Left kidney (tissue), 2 donors: ENCODE data around the gene ANKRD6. TPM values are rescaled to one million over a fixed set of nuclear protein-coding genes. Genes with fewer than 3 reads are reported as not detected.

Experiments used
- DNase-seq: peaks from one replicate; pipeline ENCODE4 v3.0.0-alpha.2; 2013
- polyA plus RNA-seq: library from polyadenylated mRNA; unstranded; fragments of 120-200 nt; gene quantifications from one replicate; pipeline ENCODE4 v1.2.1, GENCODE V29; 2013; ENCODE audit not compliant: insufficient read length

Gene ANKRD6
- polyA plus RNA-seq, 1 donor: 36.5 TPM

DNA sequence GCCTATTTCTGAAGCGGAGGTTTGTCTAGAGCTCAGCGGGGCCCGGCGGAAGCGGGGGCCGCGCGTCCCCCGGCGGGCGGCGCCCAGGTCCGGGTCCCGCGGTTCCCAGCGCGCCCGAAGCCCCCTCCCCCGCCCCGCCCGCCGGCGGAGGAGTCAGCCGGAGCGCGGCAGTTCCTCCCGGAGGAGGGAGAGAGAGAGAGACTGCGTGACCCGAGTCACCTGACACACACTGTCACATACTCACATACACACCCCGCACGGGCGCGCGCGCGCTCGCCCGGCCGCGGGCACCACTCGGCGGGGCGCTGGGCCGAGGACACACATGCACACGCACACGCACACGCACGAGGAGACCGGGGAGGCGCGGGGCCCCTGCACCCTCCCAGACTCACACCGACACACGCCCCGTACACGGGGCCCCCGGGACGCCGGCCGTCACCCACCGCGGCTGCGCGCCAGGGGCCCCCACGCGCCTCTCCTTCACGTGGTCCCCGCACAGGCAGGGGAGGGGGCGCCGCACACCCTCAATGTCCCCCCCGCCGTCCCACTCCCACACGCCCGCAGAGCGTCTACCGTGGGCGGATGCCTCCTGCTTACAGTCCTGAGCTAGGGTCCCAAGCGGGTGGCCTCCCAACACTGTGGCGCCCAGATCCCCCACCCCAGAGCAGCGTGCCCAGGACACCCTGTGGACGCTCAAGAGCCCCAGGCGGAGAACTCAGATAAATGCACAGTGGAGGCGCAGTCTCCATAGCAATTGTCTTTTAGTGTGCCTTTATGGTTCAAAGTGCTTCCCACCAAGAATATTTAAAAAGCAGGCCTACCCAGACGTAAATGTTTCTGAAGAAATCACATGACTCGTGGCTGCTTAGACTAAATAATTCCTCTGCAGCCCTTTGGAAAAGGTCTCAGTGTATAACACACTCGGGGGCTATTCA, 20.6 kb upstream of the ANKRD6 start, which contains the start of gene RRAGD:
TSS of gene RRAGD (minus strand) at position 203 of the 935 bp plus-strand sequence. CDS start 280 bp downstream, outside the sequence.
- peak; percentile 65 for DNase-seq

DNA sequence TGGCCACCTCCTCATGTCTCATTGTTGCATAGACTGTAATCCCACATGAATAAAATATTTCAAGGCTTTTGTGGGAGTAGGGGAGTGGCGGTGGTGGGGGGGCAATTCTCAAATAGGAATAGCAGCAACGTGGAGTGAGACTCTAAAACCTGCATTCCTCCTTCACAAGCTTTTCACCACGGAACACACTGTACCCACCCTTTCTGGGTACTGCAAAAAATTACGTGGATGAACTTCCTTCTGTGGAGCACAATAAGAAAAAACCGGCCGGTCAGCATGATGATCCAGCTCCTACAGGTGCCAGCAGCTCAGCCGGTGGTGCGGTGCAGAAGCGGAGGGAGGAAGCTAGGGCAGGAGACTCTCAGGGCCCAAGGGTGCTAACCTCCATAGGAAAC, 19.9 kb upstream of the ANKRD6 start:
- DNase-seq: no peak

DNA sequence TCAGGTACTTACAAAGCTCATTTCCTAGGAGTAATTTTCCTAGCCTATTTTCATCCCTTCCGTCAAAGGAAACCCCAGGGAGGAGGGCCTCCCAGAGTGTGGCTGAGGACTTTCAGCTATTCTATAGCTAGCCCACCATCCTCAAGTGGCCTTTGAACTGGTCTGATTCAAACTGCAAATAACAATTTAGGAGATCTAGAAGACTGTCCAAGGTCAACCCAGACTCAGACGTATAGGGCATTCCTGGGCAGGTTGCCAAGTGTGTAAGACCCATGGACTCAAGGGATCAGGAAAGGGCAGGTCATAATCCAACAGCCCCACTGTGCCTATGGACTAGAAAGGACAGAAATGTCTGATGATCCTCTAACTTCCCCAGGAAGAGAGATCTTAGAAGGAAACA, 18.7 kb upstream of the ANKRD6 start:
- DNase-seq: no peak

DNA sequence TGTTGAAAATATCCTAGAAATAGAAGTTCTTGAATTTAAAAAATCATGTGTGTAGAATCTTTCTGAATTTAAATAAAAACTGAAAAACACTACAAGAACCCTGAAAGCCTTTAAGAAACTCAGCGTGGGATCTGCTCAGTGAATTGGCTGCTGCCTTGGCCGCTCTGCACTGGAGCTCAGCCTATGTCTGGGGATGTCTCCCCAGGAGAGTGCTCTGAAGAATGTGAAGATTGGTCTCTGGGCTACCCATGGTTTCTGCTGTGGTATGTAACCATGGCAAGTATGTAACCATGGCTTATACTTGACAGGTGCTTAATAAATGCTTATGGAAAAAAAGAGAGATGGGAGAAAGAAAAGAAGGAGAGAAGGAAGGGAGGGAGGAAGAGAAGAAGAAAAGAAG, 17.8 kb upstream of the ANKRD6 start:
- DNase-seq: no peak

DNA sequence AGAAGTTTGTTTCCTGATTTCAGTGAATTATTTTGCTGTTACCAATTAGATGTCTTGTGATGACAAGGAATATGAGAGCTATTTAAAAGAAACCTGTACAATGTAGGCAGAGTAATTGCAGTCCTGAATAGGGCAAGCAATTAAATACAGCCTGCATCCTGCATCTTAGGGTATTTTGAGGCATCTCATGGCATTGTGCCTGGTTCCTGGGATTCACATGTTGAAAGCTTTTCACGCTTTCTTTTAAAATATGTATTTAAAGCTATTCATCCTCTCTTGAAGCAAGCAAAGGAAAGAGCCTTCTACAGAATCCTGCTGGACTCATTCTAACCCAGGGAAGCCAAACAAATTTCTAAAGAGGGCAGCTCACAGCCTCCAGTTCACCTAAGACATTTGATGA, 16.2 kb upstream of the ANKRD6 start:
- no peak for DNase-seq

DNA sequence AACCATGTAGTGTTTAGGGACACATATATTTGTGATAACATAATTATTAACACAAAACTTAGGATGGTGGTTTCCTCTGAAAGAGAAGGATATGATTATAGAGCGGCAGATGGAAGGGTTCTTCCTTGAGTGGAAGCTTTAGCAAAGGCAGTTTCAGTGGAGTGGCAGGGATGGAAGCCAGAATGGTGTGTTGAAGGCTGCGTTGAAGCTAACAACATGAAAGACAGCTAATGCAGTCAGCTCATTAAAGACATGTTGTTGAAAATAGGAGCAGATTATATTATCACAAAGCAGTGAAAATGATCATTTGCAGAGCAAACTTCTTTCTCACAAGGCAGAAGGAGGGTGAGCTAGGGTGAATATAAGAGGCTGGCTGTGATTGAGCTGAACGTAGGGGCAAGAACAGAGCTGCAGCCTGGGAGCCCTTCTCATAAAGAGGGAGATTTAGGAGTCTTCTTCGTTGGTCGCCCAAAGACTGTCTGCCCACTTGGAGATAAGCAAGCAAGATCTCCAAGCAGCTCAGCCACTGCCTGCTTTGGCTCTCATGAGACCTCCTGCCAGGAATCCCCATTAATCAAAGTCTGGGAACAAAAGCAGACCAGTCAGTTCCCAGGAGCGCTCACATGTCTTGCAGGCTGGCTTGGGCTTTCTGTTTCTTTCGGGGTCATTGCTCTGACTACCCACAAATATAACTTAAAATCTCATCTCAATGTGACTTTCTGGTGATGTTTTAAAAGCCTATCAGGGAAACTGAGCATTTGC, 2.6 kb upstream of the ANKRD6 start:
- no peak for DNase-seq

DNA sequence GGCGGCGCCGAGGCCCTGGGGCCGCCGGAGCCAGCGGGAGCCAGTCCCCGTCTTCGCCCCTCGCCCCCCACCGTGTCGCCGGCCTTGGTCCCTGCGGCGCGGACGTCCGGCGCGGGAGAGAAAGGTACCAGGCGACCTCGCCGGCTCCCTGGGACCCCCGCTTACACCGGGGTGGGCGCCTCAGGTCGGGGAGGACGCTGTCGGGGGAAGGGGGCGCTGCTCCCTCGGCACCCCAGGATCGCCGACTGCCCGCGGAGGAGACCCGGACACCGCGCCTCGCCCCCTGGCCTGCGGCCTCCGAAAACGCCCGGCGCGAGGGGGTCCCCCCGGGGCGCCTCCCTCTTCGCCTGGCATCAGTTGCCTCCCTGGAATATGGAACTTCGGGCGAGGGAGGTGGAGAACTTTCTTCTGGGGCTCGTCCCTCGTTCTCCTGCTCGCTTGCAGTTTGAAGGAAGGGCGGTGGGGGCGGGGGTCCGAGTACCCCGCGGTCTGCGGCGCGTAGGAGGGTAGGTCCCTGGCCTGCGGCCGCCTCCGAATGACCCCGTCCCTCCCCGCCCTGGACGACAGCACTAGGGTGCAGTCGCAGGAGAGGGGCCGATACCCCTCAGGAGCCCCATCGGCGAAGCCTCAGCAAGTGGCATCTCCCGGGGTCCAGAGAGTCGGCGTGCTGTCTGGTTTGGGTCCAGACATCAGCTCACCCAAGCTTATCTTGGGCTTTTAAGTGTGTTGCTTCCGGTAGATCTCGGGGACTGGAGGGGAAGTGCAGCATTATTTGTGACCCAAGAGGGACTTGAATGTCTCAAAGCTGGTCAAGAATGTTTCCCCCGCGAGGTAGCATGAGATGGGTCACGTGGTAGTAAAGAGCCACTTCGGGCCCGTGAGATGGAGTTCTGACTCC, 549 bp downstream of the ANKRD6 start:
- no peak for DNase-seq

DNA sequence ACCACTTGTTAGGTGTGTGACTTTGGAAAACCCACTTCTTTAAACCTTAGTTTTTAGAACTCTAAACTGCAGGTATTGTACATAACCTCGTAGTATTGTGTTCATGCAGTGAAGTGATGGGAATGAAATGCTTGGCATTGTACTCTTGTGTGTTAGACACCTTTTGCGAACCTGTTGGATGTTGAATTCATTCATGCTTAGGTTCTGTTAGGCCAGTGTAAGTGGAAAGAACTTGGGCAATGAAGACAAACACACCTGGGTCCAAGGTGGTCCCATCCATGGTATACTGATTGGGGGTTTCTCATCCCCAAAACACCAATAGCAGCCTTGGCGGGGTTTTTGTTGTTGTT, 1.2 kb downstream of the ANKRD6 start:
- DNase-seq: no peak

DNA sequence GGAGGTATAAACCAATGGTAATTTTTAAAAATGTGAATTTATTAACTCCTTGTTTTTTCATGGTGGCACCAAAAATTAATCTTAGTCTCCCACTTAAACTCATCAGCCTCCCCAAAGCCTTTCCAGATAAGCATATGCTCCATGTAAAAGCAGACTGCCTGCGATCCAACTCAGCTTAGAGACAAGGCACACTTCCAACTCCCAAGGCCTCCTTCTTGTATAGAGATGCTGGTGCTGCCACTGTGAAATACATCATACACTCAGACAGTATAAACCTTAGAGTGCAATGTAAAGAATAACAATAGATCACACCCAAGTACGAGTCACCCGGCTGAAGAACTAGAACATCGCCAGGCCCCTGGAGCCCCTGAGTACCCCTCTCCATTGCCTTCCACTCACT, 2.0 kb downstream of the ANKRD6 start:
- no peak for DNase-seq

DNA sequence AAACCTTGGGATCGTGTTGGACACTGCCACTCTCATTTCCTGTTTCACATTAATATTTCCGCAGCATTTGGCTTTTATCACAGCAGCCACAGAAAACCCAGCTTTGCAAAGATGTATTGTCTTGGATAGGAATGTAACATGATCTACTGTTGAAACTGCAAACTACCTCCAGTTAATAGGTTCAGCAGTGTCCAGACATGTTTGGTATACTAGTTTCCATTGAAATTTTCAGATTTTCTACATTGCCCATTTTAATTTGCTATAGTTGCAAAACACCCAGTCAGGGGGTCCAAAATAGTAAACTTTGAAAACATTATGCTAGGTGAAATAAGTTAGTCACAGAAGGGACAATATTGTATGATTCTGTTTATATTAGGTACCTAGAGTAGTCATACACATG, 3.3 kb downstream of the ANKRD6 start:
- DNase-seq: no peak

DNA sequence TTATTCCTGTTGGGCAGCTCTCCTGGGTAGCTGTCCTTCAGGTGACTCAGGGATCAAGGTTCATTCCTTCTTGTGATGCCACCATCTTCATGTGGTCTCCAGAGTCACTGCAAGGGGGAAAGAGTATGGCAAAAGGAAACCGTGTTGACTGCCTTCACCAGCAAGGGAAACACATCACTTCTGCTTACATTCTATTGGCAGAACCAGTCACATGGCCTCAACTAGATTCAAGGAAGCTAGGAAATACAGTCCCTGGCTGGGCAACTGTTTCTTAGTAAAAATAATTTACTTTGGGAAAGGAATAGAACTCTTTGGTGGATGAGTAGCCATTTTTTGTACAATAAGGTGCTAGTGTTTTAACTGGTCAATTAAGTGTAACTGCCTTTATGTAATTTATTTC, 5.3 kb downstream of the ANKRD6 start:
- no peak for DNase-seq

DNA sequence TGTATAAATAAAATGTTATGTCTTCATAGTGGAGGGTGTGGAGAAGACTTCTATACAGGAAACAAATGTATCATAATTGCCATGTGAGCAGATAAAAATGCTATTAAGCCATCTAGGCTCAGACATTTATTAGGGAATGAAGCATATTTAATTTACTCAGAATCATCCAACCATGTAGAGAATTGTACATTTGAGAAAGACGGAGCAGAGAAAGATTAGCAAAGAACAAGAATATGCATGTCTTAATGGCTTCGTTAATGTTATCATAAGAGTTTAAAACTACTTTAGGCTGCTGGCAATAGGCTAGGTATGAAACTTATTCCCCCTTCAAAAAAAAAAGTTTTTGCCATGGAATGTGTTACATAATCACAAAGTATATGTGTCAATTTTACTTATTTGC, 6.1 kb downstream of the ANKRD6 start:
- no peak for DNase-seq

DNA sequence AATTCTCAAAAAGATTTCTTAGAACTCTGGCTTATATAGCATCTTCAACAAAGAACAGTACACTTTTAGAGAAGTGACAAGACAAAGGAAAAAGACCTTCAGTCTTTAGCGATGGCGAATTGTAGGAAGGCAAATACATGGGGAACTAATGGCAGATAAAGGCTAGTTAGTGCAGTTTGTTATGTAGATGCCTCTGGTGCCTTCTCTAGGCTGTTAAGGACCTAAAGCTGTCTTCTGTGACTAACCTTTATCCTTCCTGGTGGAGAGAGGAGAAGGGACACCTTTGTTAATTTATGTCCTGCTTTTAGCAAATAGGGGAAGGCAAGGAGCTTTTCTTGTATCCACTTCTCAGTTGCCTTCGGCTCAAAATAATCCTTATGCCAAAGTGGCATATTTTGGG, 7.2 kb downstream of the ANKRD6 start:
- no peak for DNase-seq

DNA sequence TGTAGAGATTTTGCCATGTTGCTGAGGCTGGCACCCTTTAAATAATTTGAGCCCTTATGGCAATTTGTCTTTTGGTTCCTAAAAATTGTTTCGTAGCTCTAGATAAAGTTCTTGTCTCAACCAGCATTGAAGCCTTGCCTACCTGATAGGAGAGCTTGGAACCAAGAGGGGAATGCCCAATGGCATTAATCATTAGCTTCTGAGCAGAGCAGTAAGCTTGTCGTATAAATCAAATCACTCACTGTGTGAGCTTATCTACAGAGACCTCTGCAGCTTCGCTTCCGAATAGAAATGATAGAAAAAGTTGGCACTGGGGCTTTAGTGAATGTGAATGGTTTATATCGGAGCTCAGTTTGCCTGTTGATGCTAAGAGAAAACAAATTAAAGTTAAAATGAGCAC, 10.7 kb downstream of the ANKRD6 start:
- DNase-seq: no peak

DNA sequence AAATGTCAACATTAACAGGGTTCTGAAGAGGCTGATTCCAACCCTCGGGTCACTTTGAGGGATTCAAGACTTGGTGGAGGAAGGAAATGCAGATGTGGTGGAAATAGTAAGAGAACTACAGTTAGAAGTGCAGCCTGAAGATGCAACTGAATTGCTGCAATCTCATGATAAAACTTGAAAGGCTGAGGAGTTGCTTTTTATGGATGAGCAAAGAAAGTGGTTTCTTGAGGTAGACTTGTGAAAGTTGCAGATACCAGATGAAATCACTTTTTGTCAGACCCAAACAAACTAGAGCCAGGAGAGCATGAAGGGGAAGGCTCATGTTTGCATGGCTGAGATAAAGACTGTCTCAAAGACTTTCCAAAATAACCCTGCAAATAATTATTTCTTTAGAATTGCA, 16.2 kb downstream of the ANKRD6 start:
- DNase-seq: no peak

DNA sequence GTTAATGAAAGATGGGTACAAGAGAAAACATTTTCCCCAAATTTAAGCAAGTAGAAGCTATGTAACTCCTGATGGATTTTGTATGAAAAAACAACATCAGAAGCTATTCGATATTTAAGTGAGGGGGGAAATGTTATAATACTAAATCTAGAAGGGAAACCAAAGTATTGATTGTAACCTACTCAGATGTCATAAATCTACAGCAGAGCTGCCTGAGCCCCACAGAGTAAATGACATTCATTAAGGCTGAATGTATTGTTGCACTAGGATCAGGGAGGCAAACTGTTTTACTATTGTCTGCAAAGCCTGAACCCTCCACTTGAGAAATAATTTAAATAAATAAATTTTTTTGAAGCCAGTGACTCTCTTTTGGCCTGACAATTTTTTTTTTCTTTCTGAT, 19.3 kb downstream of the ANKRD6 start:
- DNase-seq: no peak

DNA sequence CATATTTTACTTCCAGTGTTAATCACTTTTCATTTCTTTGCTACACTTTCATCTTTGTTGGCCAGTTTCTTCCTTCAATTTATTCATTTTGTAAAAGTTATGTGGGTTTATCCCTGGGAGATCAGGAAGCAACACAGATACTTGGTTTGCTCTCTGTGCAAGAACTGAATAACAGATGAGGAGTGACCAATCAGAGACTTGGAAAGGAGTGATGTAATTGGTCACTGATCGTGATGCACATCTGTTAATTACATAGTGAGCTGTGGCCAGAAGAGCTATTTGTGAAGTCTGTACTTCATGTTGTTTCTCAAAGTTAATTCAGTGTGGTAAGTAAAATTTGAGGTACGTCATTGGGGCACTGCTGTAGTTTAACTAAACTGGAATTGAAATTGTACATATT, 21.3 kb downstream of the ANKRD6 start:
- no peak for DNase-seq

DNA sequence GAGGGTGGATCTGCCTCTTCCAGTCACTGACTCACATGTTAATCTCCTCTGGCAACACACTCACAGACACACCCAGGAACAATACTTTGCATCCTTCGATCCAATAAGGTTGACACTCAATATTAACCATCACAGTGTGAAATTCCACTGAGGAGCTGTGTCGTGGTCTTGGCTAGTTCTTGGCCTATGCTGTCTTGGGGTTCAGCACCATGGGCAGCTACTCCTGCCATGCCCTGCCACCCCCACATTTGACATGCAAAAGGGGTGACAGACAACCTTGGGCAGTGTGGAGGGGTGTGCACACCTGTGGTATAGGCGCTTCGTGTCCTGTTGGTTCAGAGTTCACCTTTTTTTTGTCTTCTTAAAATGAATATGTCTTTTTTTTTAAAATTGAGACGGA, 25.8 kb downstream of the ANKRD6 start:
- no peak for DNase-seq

DNA sequence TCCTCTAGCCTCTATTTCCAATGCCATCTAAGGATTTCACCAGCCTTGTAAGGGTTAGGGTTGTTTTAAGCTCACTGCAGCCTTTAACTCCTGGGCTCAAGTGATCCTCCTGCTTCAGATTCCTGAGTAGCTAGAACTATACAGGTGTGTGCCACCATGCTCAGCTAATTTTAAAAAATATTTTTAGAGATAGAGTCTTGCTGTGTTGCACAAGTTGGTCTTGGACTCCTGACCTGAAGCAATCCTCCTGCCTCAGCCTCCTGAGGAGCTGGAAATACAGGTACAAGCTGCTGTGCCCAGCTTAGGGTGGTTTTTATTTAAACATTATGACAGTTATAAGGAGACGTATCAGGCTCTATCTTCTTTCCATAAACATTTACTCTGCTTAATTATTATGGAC, 26.5 kb downstream of the ANKRD6 start:
- no peak for DNase-seq

DNA sequence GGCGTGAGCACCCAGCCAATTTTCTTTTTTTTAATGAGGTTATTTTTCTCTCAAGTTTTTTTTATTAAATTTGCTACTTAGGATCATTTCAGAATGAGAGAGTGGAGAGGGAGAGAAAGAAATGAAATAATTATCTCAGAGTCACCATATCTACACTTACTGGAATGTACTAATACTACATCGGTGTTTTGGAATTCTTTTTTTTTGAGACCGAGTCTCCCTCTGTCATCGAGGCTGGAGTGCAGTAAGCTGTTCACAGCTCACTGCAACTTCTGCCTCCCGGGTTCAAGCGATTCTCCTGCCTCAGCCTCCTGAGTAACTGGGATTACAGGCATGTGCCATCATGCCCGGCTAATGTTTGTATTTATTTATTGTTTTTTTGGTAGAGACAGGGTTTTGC, 27.8 kb downstream of the ANKRD6 start:
- DNase-seq: no peak

DNA sequence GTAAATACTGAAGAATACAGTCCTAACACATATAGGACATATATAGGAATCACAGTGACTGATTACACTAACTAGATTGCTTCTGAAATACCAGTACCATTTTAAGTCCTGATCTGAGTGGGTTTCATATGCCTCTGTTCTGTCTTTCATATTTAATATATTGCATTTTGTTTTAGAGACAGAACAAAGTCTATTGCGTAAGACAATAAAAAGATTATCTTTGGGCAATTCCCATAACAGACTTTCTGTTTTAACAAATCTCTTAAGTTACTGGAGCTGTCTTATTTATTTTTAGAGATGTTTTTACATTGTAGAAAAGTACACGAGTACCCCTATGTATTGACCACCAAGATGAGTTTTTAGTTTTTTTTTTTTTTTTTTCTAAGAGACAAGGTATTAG, 29.6 kb downstream of the ANKRD6 start:
- no peak for DNase-seq

DNA sequence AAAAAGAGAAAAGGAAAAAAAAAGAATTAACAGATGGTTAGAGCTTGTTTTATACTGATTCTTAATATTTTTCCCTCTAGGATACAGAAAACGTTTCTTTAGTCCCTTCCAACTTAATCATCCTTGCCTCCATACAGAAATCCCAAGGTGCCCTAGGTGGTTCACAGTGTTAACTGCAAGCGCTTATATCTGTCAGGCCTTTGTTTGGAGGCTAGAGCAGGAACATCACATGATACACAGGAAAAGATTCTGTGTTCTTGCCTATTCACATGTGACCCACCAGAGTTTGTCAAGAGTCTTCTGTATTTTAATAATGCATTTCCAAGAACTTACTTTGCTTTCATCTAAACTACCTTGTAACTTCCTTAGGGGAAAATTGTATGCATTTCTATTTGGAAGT, 31.3 kb downstream of the ANKRD6 start:
- DNase-seq: no peak

DNA sequence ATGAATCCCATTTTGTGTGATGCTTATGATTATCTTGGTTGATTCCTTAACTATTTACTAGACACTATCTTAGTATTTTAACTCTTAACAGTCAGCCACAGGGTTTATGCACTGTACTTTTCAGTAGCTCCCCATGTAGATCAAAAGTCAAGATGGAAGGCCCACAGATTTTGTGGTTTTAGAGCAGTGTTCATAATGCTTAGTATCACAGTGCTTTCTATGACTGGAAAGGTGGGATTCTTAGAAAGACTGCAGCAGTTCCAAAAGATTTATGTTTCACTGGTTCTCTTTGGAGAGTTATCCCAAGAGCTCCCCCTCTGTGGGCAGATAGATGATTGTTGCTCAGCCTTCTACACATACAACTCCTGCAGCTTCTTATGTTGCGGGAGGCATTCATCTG, 34.5 kb downstream of the ANKRD6 start:
- DNase-seq: no peak
